Pulmonary artery endothelial cell (primary cell): ENCODE measurements around the gene DUS1L. TPM values are rescaled to one million over a fixed set of nuclear protein-coding genes. Genes with fewer than 3 reads are reported as not detected.

Experiments
- DNase-seq: peaks from one replicate; pipeline ENCODE4 v3.0.0-alpha.2; 2011; ENCODE audit warnings: low read depth, low spot score
- total RNA-seq: library from RNA; depleted of rRNA; stranded (reverse); fragments of >200 nt; gene quantifications from 2 replicates; pipeline ENCODE4 v1.2.3, GENCODE V29; 2014

DUS1L gene
- total RNA-seq, 1 donor from 2014 or later: 66.1 TPM

DNA sequence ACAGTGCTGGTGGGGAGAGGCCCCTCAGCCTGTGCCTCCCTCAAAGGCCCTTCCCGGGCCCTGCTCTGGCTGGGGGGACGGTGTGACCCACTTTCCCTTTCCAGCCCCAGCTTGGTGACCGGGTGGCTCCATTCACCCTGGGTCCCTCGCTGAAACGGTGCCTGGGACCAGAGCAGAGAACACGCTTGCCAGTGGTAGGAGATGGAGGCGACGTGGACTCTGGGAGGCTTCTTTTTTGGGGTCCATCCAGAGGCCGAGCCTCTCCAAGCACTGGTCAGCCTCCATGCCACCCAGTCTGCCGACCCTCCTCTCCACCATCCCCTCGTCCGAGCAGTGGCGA lies 50.7 kb downstream of the DUS1L start:
- no peak for DNase-seq

DNA sequence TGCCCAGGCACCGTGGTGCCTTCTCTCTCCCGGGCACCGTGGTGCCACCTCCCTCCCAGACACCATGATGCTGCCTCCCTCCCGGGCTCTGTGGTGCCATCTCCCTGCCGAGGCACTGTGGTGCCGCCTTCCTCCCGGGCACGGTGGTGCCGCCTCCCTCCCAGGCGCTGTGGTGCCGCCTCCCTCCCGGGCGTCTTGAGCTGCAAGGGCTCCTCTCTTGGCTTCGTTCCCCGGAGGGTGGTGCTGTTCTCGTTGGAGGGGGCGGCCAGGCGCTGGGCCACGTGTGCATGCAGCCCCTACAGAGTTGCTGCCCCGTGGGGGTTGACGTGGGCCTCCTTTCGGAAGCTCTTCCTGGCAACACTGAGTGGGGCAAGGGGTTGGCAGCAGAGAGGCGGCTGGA lies 51.2 kb downstream of the DUS1L start:
- DNase-seq: no peak

- DNase-seq: no peak
Measured at GRCh38 chr17:82013772-82014321, 51.8 kb downstream of the DUS1L start.

GRCh38 chr17:82013341-82013740 lies 52.3 kb downstream of the DUS1L start:
- no peak for DNase-seq

- no peak for DNase-seq
Measured at GRCh38 chr17:82012640-82013295, 52.8 kb downstream of the DUS1L start.

GRCh38 chr17:82012261-82012639 lies 53.4 kb downstream of the DUS1L start:
- no peak for DNase-seq

- DNase-seq: no peak
Measured at GRCh38 chr17:82011617-82012187, 53.9 kb downstream of the DUS1L start.

- DNase-seq: no peak
Measured at GRCh38 chr17:82010575-82011525, 54.8 kb downstream of the DUS1L start.

- no peak for DNase-seq
Measured at GRCh38 chr17:82009413-82009812, 56.2 kb downstream of the DUS1L start.

DNA sequence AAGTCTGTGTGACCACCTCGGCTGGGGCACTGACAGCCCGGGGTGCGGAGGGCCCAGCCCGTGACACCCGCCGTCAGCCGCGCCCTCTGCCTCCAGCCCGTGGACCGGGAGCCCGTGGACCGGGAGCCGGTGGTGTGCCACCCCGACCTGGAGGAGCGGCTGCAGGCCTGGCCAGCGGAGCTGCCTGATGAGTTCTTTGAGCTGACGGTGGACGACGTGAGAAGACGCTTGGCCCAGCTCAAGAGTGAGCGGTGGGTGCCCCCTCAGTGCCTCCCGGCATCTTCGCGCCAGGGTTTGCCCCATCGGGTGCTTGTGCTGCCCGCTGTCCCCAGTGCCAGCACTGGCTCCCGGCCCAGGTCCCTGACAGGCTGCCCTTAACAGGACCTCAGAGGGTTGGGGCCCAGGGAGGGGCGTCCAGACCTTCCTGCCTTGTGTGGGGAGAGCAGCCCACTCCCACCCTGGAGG lies 56.6 kb downstream of the DUS1L start:
- DNase-seq: no peak

GRCh38 chr17:82008258-82008940 lies 57.2 kb downstream of the DUS1L start:
- DNase-seq: no peak

Other genes starting within 250 kb of the DUS1L start
- gene MCRIP1, start 232.5 kb downstream of the DUS1L start, total RNA-seq: 95.8 and 149 TPM in 2 replicates
- gene PPP1R27, start 230.8 kb downstream of the DUS1L start, total RNA-seq: not detected in 2 replicates
- 1,184 and 1,197 TPM in 2 replicates for gene P4HB, start 205.3 kb downstream of the DUS1L start, total RNA-seq
- 135 and 168 TPM in 2 replicates for gene ARHGDIA, start 194.5 kb downstream of the DUS1L start, total RNA-seq
- gene ALYREF, start 174.2 kb downstream of the DUS1L start, total RNA-seq: 228 and 268 TPM in 2 replicates
- gene ANAPC11, start 174.1 kb downstream of the DUS1L start, total RNA-seq: 114 and 167 TPM in 2 replicates
- gene NPB, start 163.6 kb downstream of the DUS1L start, total RNA-seq: 0.11 and 0.20 TPM in 2 replicates
- 46.2 and 53.6 TPM in 2 replicates for gene PCYT2, start 154.4 kb downstream of the DUS1L start, total RNA-seq
- gene SIRT7, start 147.6 kb downstream of the DUS1L start, total RNA-seq: 19.1 and 28.3 TPM in 2 replicates
- 18.3 and 24.2 TPM in 2 replicates for gene MAFG, start 138.1 kb downstream of the DUS1L start, total RNA-seq
- 98.3 and 122 TPM in 2 replicates for gene PYCR1, start 128.5 kb downstream of the DUS1L start, total RNA-seq
- gene MYADML2, start 118.6 kb downstream of the DUS1L start, total RNA-seq: not detected in 2 replicates
- 0.07 TPM in 1 of 2 replicates, not detected in the other for gene NOTUM, start 104.6 kb downstream of the DUS1L start, total RNA-seq
- gene ASPSCR1, start 88.2 kb downstream of the DUS1L start, total RNA-seq: 20.4 and 25.5 TPM in 2 replicates
- 39.0 and 40.9 TPM in 2 replicates for gene CENPX, start 42.9 kb downstream of the DUS1L start, total RNA-seq
- gene LRRC45, start 42.5 kb downstream of the DUS1L start, total RNA-seq: 20.2 and 30.5 TPM in 2 replicates
- 16.9 and 45.4 TPM in 2 replicates for gene RAC3, start 34.1 kb downstream of the DUS1L start, total RNA-seq
- 51.8 and 56.6 TPM in 2 replicates for gene DCXR, start 28.1 kb downstream of the DUS1L start, total RNA-seq
- gene RFNG, start 14.0 kb downstream of the DUS1L start, total RNA-seq: 25.7 and 29.9 TPM in 2 replicates
- gene GPS1, start 13.9 kb downstream of the DUS1L start, total RNA-seq: 110 and 118 TPM in 2 replicates
- 98.9 and 106 TPM in 2 replicates for gene FASN, start 32.4 kb upstream of the DUS1L start, total RNA-seq
- 6.9 and 9.3 TPM in 2 replicates for gene CCDC57, start 147.0 kb upstream of the DUS1L start, total RNA-seq
- gene SLC16A3, start 163.2 kb upstream of the DUS1L start, total RNA-seq: 101 and 137 TPM in 2 replicates
- 58.5 and 58.9 TPM in 2 replicates for gene CSNK1D, start 207.9 kb upstream of the DUS1L start, total RNA-seq